IPS-15b (cell line): ENCODE data around the gene FKBP9.

Experiments
- H3K27me3 ChIP-seq: one replicate; pipeline ENCODE4 v1.6.1; 2013; ENCODE audit warnings: low read length; ENCODE audit not compliant: control insufficient read depth, insufficient read depth
- H3K36me3 ChIP-seq: one replicate; pipeline ENCODE4 v1.6.1; 2013; ENCODE audit warnings: low read length; ENCODE audit not compliant: control insufficient read depth, insufficient read depth
- H3K4me1 ChIP-seq: one replicate; pipeline ENCODE4 v1.6.1; 2013; ENCODE audit warnings: mild to moderate bottlenecking, low read length; ENCODE audit not compliant: control insufficient read depth, insufficient read depth
- H3K4me3 ChIP-seq: one replicate; pipeline ENCODE4 v1.5.1; 2013; ENCODE audit warnings: low read depth, low read length
- H3K9ac ChIP-seq: one replicate; pipeline ENCODE4 v1.6.1; 2013; ENCODE audit warnings: low read depth, mild to moderate bottlenecking, low read length
- H3K9me3 ChIP-seq: one replicate; pipeline ENCODE4 v1.6.1; 2013; ENCODE audit warnings: mild to moderate bottlenecking, low read length; ENCODE audit not compliant: control insufficient read depth, insufficient read depth

The FKBP9 gene

DNA sequence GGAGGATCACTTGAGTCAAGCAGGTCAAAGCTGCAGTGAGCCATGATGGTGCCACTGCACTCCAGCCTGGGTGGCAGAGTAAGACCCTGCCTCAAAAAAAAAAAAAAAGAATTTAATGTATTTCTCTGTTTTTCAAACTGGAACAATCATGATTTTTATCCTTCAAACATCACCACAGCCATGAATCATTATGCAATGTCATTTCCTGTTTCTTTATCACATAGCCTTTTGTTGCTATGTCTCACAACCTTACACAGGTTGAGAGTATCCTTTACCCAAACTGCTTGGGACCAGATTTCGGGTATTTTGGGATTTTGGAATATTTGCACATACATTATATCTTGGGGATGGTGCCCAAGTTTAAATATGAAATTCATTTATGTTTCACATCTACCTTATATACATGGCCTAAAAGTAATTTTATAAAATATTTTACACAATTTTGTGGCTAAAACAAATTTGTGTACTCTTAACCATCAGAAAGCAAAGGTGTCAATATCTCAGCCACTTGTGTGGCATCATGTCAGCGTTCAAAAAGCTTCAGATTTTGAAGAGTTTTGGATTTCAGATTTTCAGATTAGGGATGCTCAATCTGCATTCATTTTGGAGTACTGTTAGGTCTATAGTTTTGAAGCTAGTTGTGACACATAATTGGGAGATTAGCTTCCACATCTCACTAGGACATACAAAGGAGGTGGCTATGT lies 97.2 kb downstream of the FKBP9 start:
- Histone ChIP-seq H3K36me3 (no peaks in the 10 kb centered on the region), H3K4me3 (no peak overlapping the region), H3K9me3 (no peaks in the 10 kb centered on the region), H3K27me3 (no peaks in the 10 kb centered on the region), H3K4me1 (no peaks in the 10 kb centered on the region), H3K9ac (no peak overlapping the region)

DNA sequence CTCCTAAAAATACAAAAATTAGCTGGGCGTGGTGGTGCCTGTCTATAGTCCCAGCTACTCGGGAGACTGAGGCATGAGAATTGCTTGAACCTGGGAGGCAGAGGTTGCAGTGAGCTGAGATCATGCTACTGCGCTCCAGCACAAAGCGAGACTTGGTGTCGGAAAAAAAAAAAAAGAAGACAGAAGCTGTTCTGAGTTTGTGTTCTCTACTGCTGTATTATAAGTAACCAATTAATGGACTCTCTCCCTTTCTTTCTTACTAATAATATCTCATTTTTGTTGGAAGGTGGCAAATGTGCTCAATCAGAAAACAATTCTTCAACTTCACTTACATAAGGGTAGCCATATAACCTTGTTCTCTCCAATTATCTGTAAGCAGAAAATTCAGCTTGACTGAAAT lies 97.9 kb downstream of the FKBP9 start:
- Histone ChIP-seq H3K27me3 (no peaks in the 10 kb centered on the region), H3K9me3 (no peaks in the 10 kb centered on the region), H3K4me1 (no peaks in the 10 kb centered on the region), H3K4me3 (no peak overlapping the region), H3K9ac (no peak overlapping the region), H3K36me3 (no peaks in the 10 kb centered on the region)
